Ascending aorta (tissue), 2 donors: ENCODE data around the gene KCNIP4. TPM values are rescaled to one million over a fixed set of nuclear protein-coding genes. Genes with fewer than 3 reads are reported as not detected.

ENCODE experiments used
- DNase-seq, 2 donors: peaks; one replicate each; pipeline ENCODE4 v3.0.0-alpha.2; 2019; ENCODE audit warnings: low spot score in 2 of 2
- H3K27ac ChIP-seq, 2 donors: fragments of 200-600 bp; sonication (generic); one replicate each; pipeline ENCODE4 v1.5.1; 2016 to 2017; ENCODE audit warnings: mild to moderate bottlenecking in 1 of 2
- H3K27me3 ChIP-seq: fragments of 200-600 bp; sonication (generic); one replicate; pipeline ENCODE4 v1.5.1; 2017
- H3K36me3 ChIP-seq, 2 donors: fragments of 200-600 bp; sonication (generic); one replicate each; pipeline ENCODE4 v1.5.1; 2016
- H3K4me1 ChIP-seq, 2 donors: fragments of 200-600 bp; sonication (generic); one replicate each; pipeline ENCODE4 v1.5.1; 2016 to 2017; ENCODE audit warnings: mild to moderate bottlenecking in 1 of 2
- H3K4me3 ChIP-seq, 2 donors: fragments of 200-600 bp; sonication (generic); one replicate each; pipeline ENCODE4 v1.5.1; 2016 to 2017; ENCODE audit warnings: mild to moderate bottlenecking in 1 of 2
- H3K9me3 ChIP-seq, 2 donors: fragments of 200-600 bp; sonication (generic); one replicate each; pipeline ENCODE4 v1.5.1; 2016
- intact Hi-C: fragments of 100-400 bp; cut with DNase I; formaldehyde crosslinking; loops from one replicate; pipeline ENCODE4 v1.15.1; 2023
- total RNA-seq: library from RNA; depleted of rRNA; stranded (reverse); fragments of >200 nt; gene quantifications from one replicate; pipeline ENCODE4 v1.1.0, GENCODE V29; 2016
- TF ChIP-seq, protein P1 (sequence below), 3 experiments: fragments of 200-600 bp in 2 of 3; fragments of 450-650 bp in 1 of 3; sonication (generic) in 2 of 3; IDR thresholded peaks; one replicate each; pipeline ENCODE4 v1.5.1; 2016 to 2019; ENCODE audit warnings: antibody characterized with exemption in 3 of 3, mild to moderate bottlenecking in 1 of 3, moderate library complexity in 1 of 3

KCNIP4 gene
- total RNA-seq, 1 donor from 2014 or later: not detected

DNA sequence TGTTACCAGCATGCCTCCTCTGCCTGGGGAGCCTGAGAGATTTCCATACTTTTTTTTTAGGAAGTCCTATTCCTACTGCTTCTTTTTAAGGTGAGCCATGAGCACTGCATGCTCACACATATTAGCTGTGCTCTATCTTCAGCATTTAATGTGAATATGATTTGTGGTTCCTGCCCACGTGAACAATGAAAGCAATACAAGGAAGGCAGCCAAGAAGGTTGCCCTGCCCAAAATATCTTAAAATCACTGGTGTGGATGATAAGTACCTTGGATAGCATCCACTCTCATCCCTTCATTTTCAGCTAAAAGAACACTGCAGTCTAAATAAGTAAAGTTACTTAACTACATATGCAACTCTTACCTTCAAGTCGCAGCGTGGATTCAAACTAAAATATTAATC, 640.9 kb downstream of the KCNIP4 start:
- no peak overlapping the region for H3K4me3 ChIP-seq
- intact Hi-C loops: no loop called here

DNA sequence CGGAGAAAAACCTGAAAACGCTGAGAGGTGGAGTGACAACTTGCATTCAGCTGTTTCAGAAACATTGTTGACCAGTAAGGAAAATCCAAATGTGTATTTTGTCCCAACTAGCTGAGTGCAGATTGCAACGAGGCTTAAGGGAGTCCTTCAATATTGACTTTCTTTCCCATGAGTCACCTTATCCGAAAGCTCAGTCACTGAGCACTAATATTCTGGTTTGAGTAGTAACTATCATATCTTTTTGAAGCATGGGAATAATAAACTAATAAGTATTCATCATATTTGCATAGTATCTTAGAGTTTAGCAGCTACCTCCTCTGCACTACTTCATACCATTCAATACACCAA, 644.1 kb downstream of the KCNIP4 start:
- DNase-seq: no peak
- Histone ChIP-seq H3K4me3 (no peak overlapping the region), H3K36me3 (no peaks in the 10 kb centered on the region), H3K9me3 (no peaks in the 10 kb centered on the region), H3K27ac (no peak overlapping the region), H3K4me1 (no peaks in the 10 kb centered on the region), H3K27me3 (no peaks in the 10 kb centered on the region)
- intact Hi-C loops: no loop called here
- TF ChIP-seq, protein P1, sequence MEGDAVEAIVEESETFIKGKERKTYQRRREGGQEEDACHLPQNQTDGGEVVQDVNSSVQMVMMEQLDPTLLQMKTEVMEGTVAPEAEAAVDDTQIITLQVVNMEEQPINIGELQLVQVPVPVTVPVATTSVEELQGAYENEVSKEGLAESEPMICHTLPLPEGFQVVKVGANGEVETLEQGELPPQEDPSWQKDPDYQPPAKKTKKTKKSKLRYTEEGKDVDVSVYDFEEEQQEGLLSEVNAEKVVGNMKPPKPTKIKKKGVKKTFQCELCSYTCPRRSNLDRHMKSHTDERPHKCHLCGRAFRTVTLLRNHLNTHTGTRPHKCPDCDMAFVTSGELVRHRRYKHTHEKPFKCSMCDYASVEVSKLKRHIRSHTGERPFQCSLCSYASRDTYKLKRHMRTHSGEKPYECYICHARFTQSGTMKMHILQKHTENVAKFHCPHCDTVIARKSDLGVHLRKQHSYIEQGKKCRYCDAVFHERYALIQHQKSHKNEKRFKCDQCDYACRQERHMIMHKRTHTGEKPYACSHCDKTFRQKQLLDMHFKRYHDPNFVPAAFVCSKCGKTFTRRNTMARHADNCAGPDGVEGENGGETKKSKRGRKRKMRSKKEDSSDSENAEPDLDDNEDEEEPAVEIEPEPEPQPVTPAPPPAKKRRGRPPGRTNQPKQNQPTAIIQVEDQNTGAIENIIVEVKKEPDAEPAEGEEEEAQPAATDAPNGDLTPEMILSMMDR (IDR thresholded peaks at IDR 0.05): no peak

More for the DNA sequence above, 640.9 kb downstream of the KCNIP4 start:
- Histone ChIP-seq H3K9me3 (no peaks in the 10 kb centered on the region), H3K36me3 (no peaks in the 10 kb centered on the region), H3K4me1 (no peaks in the 10 kb centered on the region), H3K27ac (no peak overlapping the region), H3K27me3 (no peaks in the 10 kb centered on the region)
- no peak for DNase-seq
- TF ChIP-seq, protein P1 (IDR thresholded peaks at IDR 0.05): no peak

DNA sequence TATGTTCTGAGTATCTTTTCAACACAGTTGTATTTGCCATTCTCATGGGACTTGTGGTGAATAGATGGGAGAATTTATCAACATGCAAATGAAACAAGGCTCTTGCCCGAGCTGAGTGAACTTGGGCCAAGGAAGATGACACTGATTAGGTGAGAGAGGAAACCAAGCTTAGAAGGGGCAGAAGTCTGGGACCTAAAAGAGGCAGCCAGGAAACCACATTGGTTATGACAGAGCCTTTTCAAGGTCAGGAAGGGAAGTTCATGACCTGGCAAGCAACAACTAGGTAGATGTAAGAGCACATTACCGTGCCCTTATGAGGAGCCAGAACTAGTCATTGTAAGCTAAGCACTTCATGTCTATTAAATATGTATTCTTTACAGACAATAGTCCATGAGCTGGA, 658.0 kb downstream of the KCNIP4 start:
- no peak for DNase-seq
- Histone ChIP-seq H3K36me3 (no peaks in the 10 kb centered on the region), H3K27me3 (no peaks in the 10 kb centered on the region), H3K4me1 (no peaks in the 10 kb centered on the region), H3K4me3 (no peak overlapping the region), H3K27ac (no peak overlapping the region), H3K9me3 (no peaks in the 10 kb centered on the region)
- TF ChIP-seq, protein P1 (IDR thresholded peaks at IDR 0.05): no peak
- intact Hi-C loops: no loop called here

DNA sequence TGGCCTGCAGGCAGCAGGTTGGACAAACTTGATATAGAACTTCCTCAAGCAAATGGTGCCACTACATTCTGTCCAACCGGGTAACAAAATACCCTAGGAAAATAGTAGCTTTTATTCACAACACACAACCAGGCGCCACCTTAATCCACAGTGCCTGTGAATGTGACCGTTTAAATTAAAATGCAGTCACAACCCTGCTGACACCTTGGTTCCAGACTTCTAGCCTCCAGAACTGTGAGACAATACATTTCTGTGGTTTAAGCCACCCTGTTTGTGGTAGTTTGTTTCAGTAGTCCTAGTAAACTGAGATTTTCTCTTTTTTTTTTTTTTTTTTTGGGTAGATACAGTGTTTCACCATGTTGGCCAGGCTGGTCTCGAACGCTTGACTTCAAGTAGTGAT, 672.5 kb downstream of the KCNIP4 start:
- no peaks in the 10 kb centered on the region for H3K9me3 ChIP-seq
- H3K4me1 ChIP-seq: no peaks in the 10 kb centered on the region
- H3K4me3 ChIP-seq: no peak overlapping the region
- intact Hi-C loops: no loop called here
- TF ChIP-seq, protein P1 (IDR thresholded peaks at IDR 0.05): no peak
- DNase-seq: no peak
- no peak overlapping the region for H3K27ac ChIP-seq
- H3K36me3 ChIP-seq: no peaks in the 10 kb centered on the region
- no peaks in the 10 kb centered on the region for H3K27me3 ChIP-seq

DNA sequence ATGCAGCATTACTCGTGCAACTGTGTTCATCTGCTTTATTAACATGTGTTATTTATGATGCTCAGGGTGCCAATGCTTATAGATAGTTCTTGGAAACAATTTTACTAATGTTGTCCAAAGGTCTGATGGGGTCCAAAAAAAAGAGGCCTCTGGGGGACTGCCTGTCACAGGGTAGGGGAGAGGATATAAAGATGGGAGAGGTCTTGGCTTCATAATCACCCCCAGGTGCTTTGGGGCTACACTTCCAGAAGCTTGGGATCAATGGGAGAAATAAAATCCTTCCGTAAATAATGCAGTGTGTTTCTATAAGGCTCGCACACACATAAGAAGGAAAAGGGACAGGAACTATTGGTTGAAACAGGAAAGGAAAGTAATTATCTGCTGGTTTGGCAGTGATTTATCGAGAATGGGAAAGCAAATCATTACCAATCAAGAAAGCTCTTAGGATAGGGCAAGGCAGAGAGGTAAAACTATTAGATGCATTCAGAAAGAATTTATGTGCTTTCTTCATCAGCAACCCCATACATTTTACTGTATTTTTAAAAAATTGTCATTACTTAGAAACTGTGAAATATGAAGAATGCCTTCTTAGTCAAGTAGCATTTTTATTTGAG, 677.0 kb downstream of the KCNIP4 start:
- no peaks in the 10 kb centered on the region for H3K27me3 ChIP-seq
- no peak for DNase-seq
- TF ChIP-seq, protein P1 (IDR thresholded peaks at IDR 0.05): no peak
- H3K4me1 ChIP-seq: no peaks in the 10 kb centered on the region
- no peaks in the 10 kb centered on the region for H3K9me3 ChIP-seq
- no peak overlapping the region for H3K27ac ChIP-seq
- intact Hi-C loops: no loop called here
- H3K36me3 ChIP-seq: no peaks in the 10 kb centered on the region
- H3K4me3 ChIP-seq: no peak overlapping the region

DNA sequence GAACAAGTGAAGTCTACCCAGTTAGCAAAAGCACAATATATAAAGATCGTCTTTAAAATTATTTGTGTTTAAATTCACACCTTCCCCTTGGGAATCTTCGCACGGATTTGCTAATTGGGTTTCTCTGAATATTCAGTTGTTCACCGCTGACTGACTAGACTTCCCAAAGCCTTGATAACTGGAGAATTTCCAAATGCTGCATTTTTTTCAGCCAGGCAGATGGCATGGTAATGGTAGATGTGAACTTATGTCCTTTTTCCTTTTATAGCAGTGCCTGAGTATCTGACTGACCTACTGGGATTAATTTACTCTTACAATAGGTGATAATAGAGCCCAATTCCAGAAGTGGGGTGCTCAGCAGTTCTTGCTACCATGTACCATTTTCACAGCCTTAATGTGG, 700.2 kb downstream of the KCNIP4 start:
- no peak overlapping the region for H3K27ac ChIP-seq
- TF ChIP-seq, protein P1 (IDR thresholded peaks at IDR 0.05): no peak
- H3K4me1 ChIP-seq: no peaks in the 10 kb centered on the region
- no peaks in the 10 kb centered on the region for H3K9me3 ChIP-seq
- intact Hi-C loops: no loop called here
- no peaks in the 10 kb centered on the region for H3K27me3 ChIP-seq
- no peaks in the 10 kb centered on the region for H3K36me3 ChIP-seq
- DNase-seq: no peak
- H3K4me3 ChIP-seq: no peak overlapping the region
